ENCODE data around the gene C16orf82. TPM values are rescaled to one million over a fixed set of nuclear protein-coding genes. Genes with fewer than 3 reads are reported as not detected.

C16orf82 gene
- total RNA-seq, 2 experiments from 2014 or later = not detected

Other genes starting within 250 kb of the C16orf82 start
- gene KDM8, start 136.6 kb downstream of the C16orf82 start, total RNA-seq = 10 to 100 TPM; 10.9 to 12.7 TPM
- gene NSMCE1, start 201.8 kb downstream of the C16orf82 start, total RNA-seq = 100 to 1,000 TPM; 150 to 156 TPM
- 100 to 1,000 TPM; 236 to 245 TPM for gene IL4R, start 247.0 kb downstream of the C16orf82 start, total RNA-seq

Data from activated CD8-positive, alpha-beta T cell treated with anti-CD3 and anti-CD28 coated beads for 36 hours (primary cell).